ENCODE results near the gene SARM1.
A peak's percentile ranks its signal among the peaks of the same experiment; 100 is the strongest.

The SARM1 gene

DNA sequence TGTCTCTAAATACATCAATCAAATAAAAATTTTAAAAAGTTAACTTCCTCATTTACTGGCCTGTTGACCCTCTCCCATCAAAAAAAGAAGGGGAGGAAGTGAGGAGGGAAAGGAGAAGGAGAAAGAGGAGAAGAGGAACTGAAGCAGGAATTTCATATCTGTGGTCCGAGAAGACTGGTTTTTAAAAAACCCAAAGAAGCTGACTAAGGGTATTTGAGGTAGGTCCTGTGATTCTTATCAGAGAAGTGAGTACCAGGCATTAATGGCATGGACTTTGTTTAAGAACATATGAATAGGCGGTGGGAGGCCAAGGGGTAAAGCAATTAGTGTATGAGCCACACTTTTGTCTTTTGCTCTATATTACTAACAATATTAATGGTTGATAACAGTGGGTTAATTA is 32.5 kb downstream of the SARM1 start:
- no peak for TF ChIP-seq CTCF (IDR thresholded peaks at IDR 0.05; ENCODE audit: low read depth, low read length)
- no peak for DNase-seq (ENCODE audit: low read depth, low spot score)
- in situ Hi-C loops (cut with HindIII; ENCODE audit: low sequenced_read_pairs), result no loop called here
- no peak overlapping the region for H3K4me3 ChIP-seq (ENCODE audit: low read depth, low read length)

GRCh38 chr17:28404461-28404811 is 32.9 kb downstream of the SARM1 start:
- no peak for DNase-seq (ENCODE audit: low read depth, low spot score)
- no peak for TF ChIP-seq CTCF (IDR thresholded peaks at IDR 0.05; ENCODE audit: low read depth, low read length)
- in situ Hi-C loops (cut with HindIII; ENCODE audit: low sequenced_read_pairs), result no loop called here
- no peak overlapping the region for H3K4me3 ChIP-seq (ENCODE audit: low read depth, low read length)

DNA sequence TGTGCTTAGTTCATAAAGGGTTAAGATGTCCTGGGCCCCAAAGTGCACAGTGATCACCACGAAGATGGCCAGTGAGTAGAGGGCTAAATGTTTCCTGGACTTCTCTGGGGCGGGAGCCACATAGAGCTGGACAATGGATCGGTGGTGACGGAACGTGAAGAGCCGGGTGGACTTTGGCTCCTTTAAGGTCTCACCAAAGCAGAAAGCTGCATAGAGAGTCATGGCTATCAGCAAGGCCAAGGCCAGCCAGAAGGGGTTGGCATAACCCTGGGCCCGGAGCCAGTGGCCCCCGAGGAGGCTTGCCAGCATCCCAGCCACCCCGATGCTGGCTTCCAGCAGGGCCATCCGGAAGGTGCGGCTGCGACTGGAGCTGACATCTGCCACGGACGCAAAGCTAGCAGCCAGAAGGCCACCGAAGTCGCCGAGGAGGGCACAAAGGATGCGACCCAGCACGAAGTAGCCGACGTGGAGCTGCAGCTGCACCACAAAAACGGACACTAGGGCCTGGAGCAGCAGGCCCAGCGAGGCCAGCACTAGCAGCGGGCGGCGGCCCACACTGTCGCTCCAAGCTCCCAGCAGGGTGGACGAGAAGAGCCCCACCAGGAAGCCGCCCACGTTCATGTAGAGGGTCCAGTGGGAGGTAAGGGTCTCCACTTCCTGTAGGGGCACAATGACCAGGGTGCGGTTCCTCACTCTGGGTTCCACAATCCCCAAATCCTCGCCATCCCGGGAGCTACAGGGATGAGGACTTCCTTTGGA is 33.5 kb downstream of the SARM1 start:
- in situ Hi-C loops (cut with HindIII; ENCODE audit: low sequenced_read_pairs), result no loop called here
- no peak for TF ChIP-seq CTCF (IDR thresholded peaks at IDR 0.05; ENCODE audit: low read depth, low read length)
- H3K4me3 ChIP-seq (ENCODE audit: low read depth, low read length), result peak overlapping the region; percentile 52
- no peak for DNase-seq (ENCODE audit: low read depth, low spot score)

GRCh38 chr17:28405632-28406472 is 34.4 kb downstream of the SARM1 start, which contains the start of gene SLC46A1:
SLC46A1 (minus strand) TSS chr17:28406212; CDS start chr17:28406114, 98 bp downstream.
- peak; percentile 5 for DNase-seq (ENCODE audit: low read depth, low spot score)
- H3K4me3 ChIP-seq (ENCODE audit: low read depth, low read length), result peak within 1 kb of the TSS; percentile 52
- no peak for TF ChIP-seq CTCF (IDR thresholded peaks at IDR 0.05; ENCODE audit: low read depth, low read length)
- in situ Hi-C loops (cut with HindIII; ENCODE audit: low sequenced_read_pairs), result no loop called here

DNA sequence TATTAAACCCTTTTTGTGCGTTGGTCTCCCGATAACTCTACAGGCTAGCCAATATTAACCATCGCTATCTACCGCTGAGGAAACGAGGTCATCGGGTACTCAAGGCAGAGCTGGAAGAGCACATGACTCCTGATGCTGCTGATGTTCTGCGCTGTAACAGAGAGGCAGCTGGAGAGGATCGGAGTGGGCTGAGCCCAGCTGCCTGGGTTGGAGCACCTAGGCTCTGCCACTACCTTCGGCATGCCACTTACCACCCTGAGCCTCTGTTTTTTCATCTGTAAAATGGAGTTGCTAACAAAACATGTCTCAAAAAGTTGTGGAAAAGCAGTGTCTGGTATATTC is 35.0 kb downstream of the SARM1 start:
- peak overlapping the region; percentile 52 for H3K4me3 ChIP-seq (ENCODE audit: low read depth, low read length)
- in situ Hi-C loops (cut with HindIII; ENCODE audit: low sequenced_read_pairs), result no loop called here
- no peak for TF ChIP-seq CTCF (IDR thresholded peaks at IDR 0.05; ENCODE audit: low read depth, low read length)
- no peak for DNase-seq (ENCODE audit: low read depth, low spot score)

DNA sequence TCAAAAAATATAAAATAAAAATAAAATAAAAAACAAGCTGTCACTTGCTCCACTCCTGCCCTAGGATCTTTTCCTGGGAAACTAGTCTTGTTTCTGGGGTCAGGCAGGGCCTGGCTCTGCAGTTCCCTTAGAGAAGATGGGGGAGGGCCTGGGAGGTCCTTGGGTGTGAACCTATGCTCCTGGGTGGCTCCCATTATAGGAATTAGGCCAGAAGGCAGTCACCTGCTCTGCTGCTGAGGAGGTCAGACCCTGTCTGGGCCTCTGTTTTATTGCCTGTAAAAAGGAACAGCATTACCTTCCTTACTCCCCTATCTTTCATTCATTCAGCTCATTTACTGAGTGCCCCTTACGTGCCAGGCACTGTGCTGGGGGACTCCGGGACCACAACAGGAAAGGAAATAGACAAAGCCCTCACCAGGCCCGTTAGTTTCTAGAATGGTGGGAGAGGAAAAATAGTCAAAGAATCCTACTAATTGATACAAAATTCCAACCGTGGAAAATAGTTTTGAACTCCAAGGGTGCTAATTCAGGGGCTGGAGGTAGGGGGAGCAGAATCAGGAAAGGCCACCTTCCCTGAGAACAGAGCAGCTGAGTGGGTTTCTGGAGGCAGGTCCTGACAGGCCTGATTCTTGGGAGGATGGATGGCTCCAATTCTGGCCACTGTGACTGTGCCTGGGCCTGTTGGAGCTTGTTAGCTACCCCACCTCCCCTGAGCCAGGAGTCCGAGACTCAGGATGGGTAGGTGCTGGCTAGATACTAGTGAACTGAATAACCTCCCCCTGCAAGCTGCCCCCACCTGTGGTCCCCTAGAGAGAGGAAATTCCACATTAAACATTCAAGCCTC is 35.9 kb downstream of the SARM1 start:
- TF ChIP-seq CTCF (IDR thresholded peaks at IDR 0.05; ENCODE audit: low read depth, low read length), result no peak
- H3K4me3 ChIP-seq (ENCODE audit: low read depth, low read length), result no peak overlapping the region
- in situ Hi-C loops (cut with HindIII; ENCODE audit: low sequenced_read_pairs), result no loop called here
- DNase-seq (ENCODE audit: low read depth, low spot score), result no peak
